Type B pancreatic cell (in vitro differentiated cells): Measurements from ENCODE around the gene ACKR3. TPM values are rescaled to one million over a fixed set of nuclear protein-coding genes. Genes with fewer than 3 reads are reported as not detected.

Source experiments
- DNase-seq: peaks from one replicate; pipeline ENCODE4 v3.0.0; 2021; ENCODE audit warnings: mixed read lengths; ENCODE audit not compliant: unreplicated experiment; ENCODE audit errors: extremely low spot score
- H3K27ac Mint-ChIP-seq: 2 replicates; pipeline ENCODE4 v1.8.0; 2021; ENCODE audit warnings: mild to moderate bottlenecking, mixed read lengths
- H3K27me3 Mint-ChIP-seq: 2 replicates; pipeline ENCODE4 v1.8.0; 2021; ENCODE audit warnings: mixed read lengths
- H3K36me3 Mint-ChIP-seq: 2 replicates; pipeline ENCODE4 v1.8.0; 2021; ENCODE audit warnings: mixed read lengths
- H3K4me1 Mint-ChIP-seq: one replicate; pipeline ENCODE4 v1.8.0; 2021; ENCODE audit warnings: mixed read lengths; ENCODE audit not compliant: unreplicated experiment
- H3K4me3 Mint-ChIP-seq: 2 replicates; pipeline ENCODE4 v1.8.0; 2021; ENCODE audit warnings: mild to moderate bottlenecking, mixed read lengths
- H3K9me3 Mint-ChIP-seq: 2 replicates; pipeline ENCODE4 v1.8.0; 2021; ENCODE audit warnings: mixed read lengths
- CTCF ChIP-seq: fragments of 200-600 bp; sonication (generic); conservative IDR thresholded peaks from 2 replicates; pipeline ENCODE4 v1.5.0; 2021; ENCODE audit warnings: antibody characterized with exemption, mild to moderate bottlenecking
- total RNA-seq: library from RNA; stranded (reverse); gene quantifications from 2 replicates; pipeline ENCODE4 v1.2.1, GENCODE V29; 2021; ENCODE audit warnings: low replicate concordance

ACKR3 gene
- total RNA-seq, 1 donor from 2014 or later: 44.6 TPM

- peaks cover 39% of the 10 kb centered on the region for H3K36me3 Mint-ChIP-seq
- peaks cover 73% of the 10 kb centered on the region for H3K4me1 Mint-ChIP-seq
- H3K27me3 Mint-ChIP-seq: peaks cover 9% of the 10 kb centered on the region
- H3K27ac Mint-ChIP-seq: peak overlapping the region; percentile 32
- TF ChIP-seq CTCF: no peak
- DNase-seq: no peak
- H3K9me3 Mint-ChIP-seq: no peaks in the 10 kb centered on the region
- H3K4me3 Mint-ChIP-seq: peak overlapping the region; percentile 72
Observed at GRCh38 chr2:236574424-236575145, 5.0 kb downstream of the ACKR3 start.

- Mint-ChIP-seq H3K27me3 (peaks cover 7% of the 10 kb centered on the region), H3K36me3 (peaks cover 42% of the 10 kb centered on the region), H3K4me3 (peak overlapping the region; percentile 67), H3K9me3 (no peaks in the 10 kb centered on the region), H3K27ac (peak overlapping the region; percentile 76), H3K4me1 (peaks cover 76% of the 10 kb centered on the region)
- DNase-seq: no peak
- no peak for TF ChIP-seq CTCF
Observed at GRCh38 chr2:236575510-236575909, 5.9 kb downstream of the ACKR3 start.

- TF ChIP-seq CTCF: peak; percentile 51
- Mint-ChIP-seq H3K27ac (peak overlapping the region; percentile 76), H3K36me3 (peaks cover 48% of the 10 kb centered on the region), H3K9me3 (no peaks in the 10 kb centered on the region), H3K4me1 (peaks cover 78% of the 10 kb centered on the region), H3K4me3 (peak overlapping the region; percentile 67), H3K27me3 (peaks cover 7% of the 10 kb centered on the region)
- DNase-seq: no peak
Observed at GRCh38 chr2:236576087-236576486, 6.5 kb downstream of the ACKR3 start.

GRCh38 chr2:236576953-236577352 is 7.3 kb downstream of the ACKR3 start:
- TF ChIP-seq CTCF: no peak
- H3K27ac Mint-ChIP-seq: peak overlapping the region; percentile 76
- peaks cover 7% of the 10 kb centered on the region for H3K27me3 Mint-ChIP-seq
- H3K4me3 Mint-ChIP-seq: peak overlapping the region; percentile 37
- H3K9me3 Mint-ChIP-seq: no peaks in the 10 kb centered on the region
- no peak for DNase-seq
- peaks cover 51% of the 10 kb centered on the region for H3K36me3 Mint-ChIP-seq
- peaks cover 70% of the 10 kb centered on the region for H3K4me1 Mint-ChIP-seq

- Mint-ChIP-seq H3K4me3 (peak overlapping the region; percentile 31), H3K4me1 (peaks cover 65% of the 10 kb centered on the region), H3K9me3 (no peaks in the 10 kb centered on the region), H3K27ac (no peak overlapping the region), H3K36me3 (peaks cover 51% of the 10 kb centered on the region), H3K27me3 (peaks cover 6% of the 10 kb centered on the region)
- no peak for DNase-seq
- TF ChIP-seq CTCF: no peak
Observed at GRCh38 chr2:236577481-236578410, 8.1 kb downstream of the ACKR3 start.
